ENCODE results near the gene SAT1.

SAT1 gene

GRCh38 chrX:23803931-23804381, 21.0 kb downstream of the SAT1 start:
- TF ChIP-seq CTCF (IDR thresholded peaks at IDR 0.05): no peak

- TF ChIP-seq CTCF (IDR thresholded peaks at IDR 0.05): no peak
These were observed 21.6 kb downstream of the SAT1 start for GRCh38 chrX:23804578-23804977.

- no peak for TF ChIP-seq CTCF (IDR thresholded peaks at IDR 0.05)
These were observed 22.4 kb downstream of the SAT1 start for GRCh38 chrX:23805389-23805788.

- TF ChIP-seq CTCF (IDR thresholded peaks at IDR 0.05): no peak
These were observed 27.3 kb downstream of the SAT1 start for GRCh38 chrX:23810279-23810678.

GRCh38 chrX:23811108-23811651, 28.2 kb downstream of the SAT1 start:
- TF ChIP-seq CTCF (IDR thresholded peaks at IDR 0.05): no peak

- TF ChIP-seq CTCF (IDR thresholded peaks at IDR 0.05): no peak
These were observed 28.7 kb downstream of the SAT1 start for GRCh38 chrX:23811656-23812055.

GRCh38 chrX:23813808-23814207, 30.8 kb downstream of the SAT1 start:
- TF ChIP-seq CTCF (IDR thresholded peaks at IDR 0.05): no peak

GRCh38 chrX:23815376-23815775, 32.4 kb downstream of the SAT1 start:
- no peak for TF ChIP-seq CTCF (IDR thresholded peaks at IDR 0.05)

Measured in LNCAP (cell line).